Endothelial cell of umbilical vein (primary cell): ENCODE results near the gene MVB12B. TPM values are rescaled to one million over a fixed set of nuclear protein-coding genes. Genes with fewer than 3 reads are reported as not detected.

Experiments used
- BruUV-seq: library from RNA; stranded (reverse); fragments of 400-500 nt; replicated peaks from 2 replicates; lab custom pipeline; 2021; lab: Mats Ljungman, UMichigan
- CTCF ChIA-PET: fragments of 300-600, 350-600 bp; sonication (Branson Sonifier 250); formaldehyde crosslinking; loops from one replicate; lab custom pipeline; 2021; ENCODE audit warnings: antibody characterized with exemption, inconsistent platforms; lab: Charles Lee
- POLR2A ChIA-PET: fragments of 300-600, 350-600 bp; sonication (Branson Sonifier 250); formaldehyde crosslinking; loops from one replicate; lab custom pipeline; 2021; ENCODE audit warnings: antibody characterized with exemption, inconsistent platforms; lab: Charles Lee
- DNase-seq: peaks from one replicate; pipeline ENCODE4 v3.0.0-alpha.2; 2011; ENCODE audit warnings: low read depth, low spot score
- FAIRE-seq: peaks from 2 replicates; lab custom pipeline; 2011; peaks lifted over from hg19 to GRCh38; lab: Jason Lieb, UNC
- H2AFZ ChIP-seq: 2 replicates; pipeline ENCODE4 v1.6.0; 2012; ENCODE audit warnings: low read depth, low read length, control low read depth, inconsistent platforms
- H3K27ac ChIP-seq: 2 replicates; pipeline ENCODE4 v1.5.1; 2011; ENCODE audit warnings: low read depth, mild to moderate bottlenecking, control low read depth, low read length, moderate library complexity; ENCODE audit not compliant: insufficient read depth
- H3K27me3 ChIP-seq, 2 experiments: 2 replicates each; pipeline versions ENCODE4 v1.6.0 to v1.6.1; 2011; ENCODE audit warnings: low read length in 2 of 2, mixed read lengths in 1 of 2; ENCODE audit not compliant: control insufficient read depth in 2 of 2, insufficient read depth in 2 of 2
- H3K36me3 ChIP-seq, 2 experiments: 2 replicates in 1 of 2; 3 replicates in 1 of 2; pipeline ENCODE4 v1.5.1; 2011; ENCODE audit warnings: low read length in 2 of 2, mild to moderate bottlenecking in 1 of 2, moderate library complexity in 1 of 2; ENCODE audit not compliant: control insufficient read depth in 2 of 2, insufficient read depth in 2 of 2; ENCODE audit errors: extremely low read depth in 1 of 2
- H3K4me1 ChIP-seq: 3 replicates; pipeline ENCODE4 v1.5.1; 2011; ENCODE audit warnings: mild to moderate bottlenecking, low read length; ENCODE audit not compliant: control insufficient read depth, insufficient read depth; ENCODE audit errors: extremely low read depth
- H3K4me2 ChIP-seq: 2 replicates; pipeline ENCODE4 v1.6.1; 2011; ENCODE audit warnings: low read length, control low read depth, mixed read lengths; ENCODE audit not compliant: insufficient read depth
- H3K4me3 ChIP-seq, 3 experiments: fragments of 200-600 bp in 1 of 3; sonication (generic), shearing (Covaris generic) in 1 of 3; replicated peaks in 1 of 3; 2 replicates each; pipeline ENCODE4 v1.5.1; 2011 to 2016; ENCODE audit warnings: control low read depth in 3 of 3, low read length in 3 of 3, mild to moderate bottlenecking in 2 of 3, inconsistent platforms in 1 of 3, low read depth in 1 of 3, moderate library complexity in 1 of 3; ENCODE audit not compliant: insufficient read depth in 1 of 3
- H3K79me2 ChIP-seq: 2 replicates; pipeline ENCODE4 v1.6.0; 2012; ENCODE audit warnings: low read length, inconsistent platforms; ENCODE audit not compliant: control insufficient read depth, insufficient read depth
- H3K9ac ChIP-seq: replicated peaks from 2 replicates; pipeline ENCODE3; 2011; ENCODE audit warnings: low read length, control low read depth; ENCODE audit not compliant: insufficient read depth; ENCODE audit errors: extremely low read depth
- H3K9me1 ChIP-seq: replicated peaks from 3 replicates; pipeline ENCODE4 v1.6.0; 2011; ENCODE audit warnings: mild to moderate bottlenecking, low read length; ENCODE audit not compliant: control insufficient read depth, insufficient read depth; ENCODE audit errors: extremely low read depth
- H3K9me3 ChIP-seq: replicated peaks from 2 replicates; pipeline ENCODE4 v1.5.1; 2012; ENCODE audit warnings: low read length, inconsistent platforms; ENCODE audit not compliant: control insufficient read depth, insufficient read depth
- H4K20me1 ChIP-seq: replicated peaks from 2 replicates; pipeline ENCODE3; 2011; ENCODE audit warnings: mild to moderate bottlenecking, low read length; ENCODE audit not compliant: control insufficient read depth, insufficient read depth; ENCODE audit errors: extremely low read depth
- FOS ChIP-seq: IDR thresholded peaks from 2 replicates; pipeline ENCODE4 v1.6.1; 2011; ENCODE audit warnings: mild to moderate bottlenecking, low read length, moderate library complexity, borderline replicate concordance; ENCODE audit not compliant: insufficient read depth
- GATA2 ChIP-seq: IDR thresholded peaks from 2 replicates; pipeline ENCODE4 v1.7.0; 2011; ENCODE audit warnings: low read depth, mild to moderate bottlenecking, moderate library complexity, mixed read lengths, low read length; ENCODE audit not compliant: insufficient read length, insufficient read depth
- MYC ChIP-seq: IDR thresholded peaks from one replicate; pipeline ENCODE4 v1.6.1; 2011; ENCODE audit warnings: mild to moderate bottlenecking, low read depth, low read length
- POLR2A ChIP-seq: IDR thresholded peaks from 2 replicates; pipeline ENCODE4 v1.6.1; 2012; ENCODE audit warnings: low read depth, mild to moderate bottlenecking, control low read depth, low read length
- POLR2AphosphoS5 ChIP-seq: IDR thresholded peaks from 2 replicates; pipeline ENCODE4 v1.6.1; 2012; ENCODE audit warnings: low read depth, mild to moderate bottlenecking, control low read depth, low read length, moderate library complexity; ENCODE audit not compliant: insufficient read depth
- dilution Hi-C: fragments of 300-500 bp; cut with MboI; formaldehyde crosslinking; loops from one replicate; pipeline ENCODE4 v1.15.0; 2019; ENCODE audit warnings: low sequenced_read_pairs; ENCODE audit not compliant: extremely low pct_ligation_motif_present
- intact Hi-C: fragments of 100-400 bp; cut with micrococcal nuclease; formaldehyde crosslinking; loops from one replicate; pipeline ENCODE4 v1.10.0; 2022
- polyA plus RNA-seq, 4 experiments: library from polyadenylated mRNA; depleted of rRNA in 3 of 4; stranded (reverse) in 3 of 4; unstranded in 1 of 4; fragments of >200 nt; gene quantifications; 2 replicates each; pipeline versions ENCODE4 v1.2.1 to v1.2.3, GENCODE V29; 2011 to 2012; ENCODE audit warnings: missing spikeins in 1 of 4
- total RNA-seq: library from RNA; stranded (reverse); gene quantifications from 2 replicates; pipeline ENCODE4 v1.2.3, GENCODE V29; 2021
- TF ChIP-seq, protein P1 (sequence below), 2 donors: IDR thresholded peaks; 1 replicate in 1 of 2; 2 replicates in 1 of 2; pipeline ENCODE4 v1.5.1; 2011; ENCODE audit warnings: low read length in 2 of 2, mild to moderate bottlenecking in 2 of 2, moderate library complexity in 2 of 2, control low read depth in 1 of 2, inconsistent platforms in 1 of 2, low read depth in 1 of 2; ENCODE audit not compliant: insufficient read depth in 1 of 2; ENCODE audit errors: extremely low read depth in 1 of 2

Gene MVB12B
- total and polyA plus RNA-seq, 2 donors (not counting 3 experiments of a cell fraction or from before 2014, with no cell fraction given), result 6.6 to 17.3 TPM

DNA sequence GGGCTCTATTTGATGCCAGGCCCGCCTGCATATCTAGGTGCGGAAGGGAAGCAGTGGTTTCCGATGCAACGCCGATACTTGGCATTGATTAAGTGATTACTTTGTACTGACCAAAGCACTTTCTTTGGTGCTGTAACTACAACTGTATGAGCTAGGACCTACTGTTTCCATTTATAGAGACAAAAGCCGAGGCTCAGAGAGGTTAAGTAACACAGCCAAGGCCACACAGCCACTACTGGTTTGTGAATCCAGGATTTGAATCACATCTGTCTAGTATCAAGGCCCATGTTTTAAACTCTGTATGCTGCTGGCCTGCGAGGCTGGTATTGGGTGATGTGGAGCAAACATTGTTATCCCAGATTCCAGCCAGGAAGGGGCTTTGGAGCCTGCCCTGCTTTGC, 41.4 kb downstream of the MVB12B start:
- Histone ChIP-seq H2AFZ (no peak overlapping the region), H3K9me1 (no peaks in the 10 kb centered on the region), H3K4me2 (no peak overlapping the region), H3K27ac (no peak overlapping the region), H3K4me1 (peaks cover 26% of the 10 kb centered on the region), H3K36me3 (no peaks in the 10 kb centered on the region), H3K27me3 (no peaks in the 10 kb centered on the region), H3K79me2 (no peaks in the 10 kb centered on the region), H4K20me1 (no peaks in the 10 kb centered on the region), H3K9ac (no peak overlapping the region), H3K9me3 (no peaks in the 10 kb centered on the region), H3K4me3 (no peak overlapping the region)
- POLR2A ChIA-PET, result no interaction called here
- TF ChIP-seq MYC, result no peak
- no peak for TF ChIP-seq POLR2A
- TF ChIP-seq POLR2AphosphoS5, result no peak
- TF ChIP-seq, protein P1, sequence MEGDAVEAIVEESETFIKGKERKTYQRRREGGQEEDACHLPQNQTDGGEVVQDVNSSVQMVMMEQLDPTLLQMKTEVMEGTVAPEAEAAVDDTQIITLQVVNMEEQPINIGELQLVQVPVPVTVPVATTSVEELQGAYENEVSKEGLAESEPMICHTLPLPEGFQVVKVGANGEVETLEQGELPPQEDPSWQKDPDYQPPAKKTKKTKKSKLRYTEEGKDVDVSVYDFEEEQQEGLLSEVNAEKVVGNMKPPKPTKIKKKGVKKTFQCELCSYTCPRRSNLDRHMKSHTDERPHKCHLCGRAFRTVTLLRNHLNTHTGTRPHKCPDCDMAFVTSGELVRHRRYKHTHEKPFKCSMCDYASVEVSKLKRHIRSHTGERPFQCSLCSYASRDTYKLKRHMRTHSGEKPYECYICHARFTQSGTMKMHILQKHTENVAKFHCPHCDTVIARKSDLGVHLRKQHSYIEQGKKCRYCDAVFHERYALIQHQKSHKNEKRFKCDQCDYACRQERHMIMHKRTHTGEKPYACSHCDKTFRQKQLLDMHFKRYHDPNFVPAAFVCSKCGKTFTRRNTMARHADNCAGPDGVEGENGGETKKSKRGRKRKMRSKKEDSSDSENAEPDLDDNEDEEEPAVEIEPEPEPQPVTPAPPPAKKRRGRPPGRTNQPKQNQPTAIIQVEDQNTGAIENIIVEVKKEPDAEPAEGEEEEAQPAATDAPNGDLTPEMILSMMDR (IDR thresholded peaks at IDR 0.05; ENCODE audit: extremely low read depth in 1 of 2, insufficient read depth in 1 of 2, low read depth in 1 of 2, low read length in 2 of 2), result no peak
- no peak for TF ChIP-seq GATA2
- TF ChIP-seq FOS, result no peak
- FAIRE-seq (no peak), DNase-seq (no peak)
- intact Hi-C loops, result no loop called here
- CTCF ChIA-PET, result interaction anchor here (2.1 kb wide), 1 partner anchor 30 kb away, joined by 7 read pairs; no protein-coding TSS in a partner anchor
- dilution Hi-C loops, result no loop called here
- no TSS peak for BruUV-seq
